A549 (cell line): ENCODE measurements around the gene VDR. TPM values are rescaled to one million over a fixed set of nuclear protein-coding genes. Genes with fewer than 3 reads are reported as not detected.

Source experiments
- ATAC-seq, 2 experiments: fragments of 200-7000 bp in 1 of 2; fragments of >200 bp in 1 of 2; cut with Nextera tagmentation in 1 of 2; cut with Tn5 transposase in 1 of 2; 3 replicates each; pipeline versions ENCODE4 v1.8.0 to v1.9.1; 2018 to 2020; ENCODE audit warnings: mild to moderate bottlenecking in 1 of 2, moderate library complexity in 1 of 2
- CTCF ChIA-PET: fragments of 300-600 bp; sonication (Branson Sonifier 250); formaldehyde crosslinking; extraction: SDS; loops from one replicate; lab custom pipeline; 2021; ENCODE audit warnings: antibody characterized with exemption, inconsistent platforms; lab: Yijun Ruan, JAX
- POLR2A ChIA-PET: fragments of 350-600 bp; formaldehyde crosslinking; extraction: SDS; loops from one replicate; lab custom pipeline; 2021; ENCODE audit warnings: antibody characterized with exemption, inconsistent platforms; lab: Yijun Ruan, JAX
- DNase-seq, 2 experiments: peaks; one replicate each; pipeline versions ENCODE4 v3.0.0 to v3.0.0-alpha.2; 2011 to 2016; ENCODE audit warnings: low read depth in 1 of 2, low spot score in 1 of 2
- FAIRE-seq: peaks from 2 replicates; lab custom pipeline; 2011; peaks lifted over from hg19 to GRCh38; lab: Jason Lieb, UNC
- H3K27ac ChIP-seq, 2 experiments: fragments of >200 bp; sonication (Bioruptor Twin); formaldehyde crosslinking; 3 replicates each; pipeline ENCODE4 v1.5.1; 2016 to 2017
- H3K4me1 ChIP-seq: fragments of >200 bp; sonication (Bioruptor Twin); formaldehyde crosslinking; 3 replicates; pipeline ENCODE4 v1.6.1; 2016
- H3K4me2 ChIP-seq: fragments of >200 bp; sonication (Bioruptor Twin); formaldehyde crosslinking; 3 replicates; pipeline ENCODE4 v1.6.1; 2016
- H3K4me3 ChIP-seq: fragments of >200 bp; sonication (Bioruptor Twin); formaldehyde crosslinking; 3 replicates; pipeline ENCODE4 v1.5.1; 2016
- H3K9me3 ChIP-seq: fragments of >200 bp; sonication (Bioruptor Twin); formaldehyde crosslinking; 3 replicates; pipeline ENCODE4 v1.6.1; 2016
- ATOH8 ChIP-seq: fragments of 250-450 bp; sonication (Bioruptor Pico); IDR thresholded peaks from 2 replicates; pipeline ENCODE4 v1.5.0; 2020; ENCODE audit warnings: low read depth, mild to moderate bottlenecking, moderate library complexity
- CEBPB ChIP-seq, 2 experiments: fragments of >200 bp in 1 of 2; sonication (Bioruptor Twin) in 1 of 2; formaldehyde crosslinking in 1 of 2; IDR thresholded peaks; 2 replicates each; pipeline ENCODE4 v1.6.1; 2012 to 2016
- CHD2 ChIP-seq: fragments of 150-350 bp; IDR thresholded peaks from 2 replicates; pipeline ENCODE4 v1.6.1; 2014; ENCODE audit warnings: low read length; ENCODE audit not compliant: partially characterized antibody
- E2F6 ChIP-seq: IDR thresholded peaks from 2 replicates; pipeline ENCODE4 v1.6.1; 2012; ENCODE audit warnings: low read depth, borderline replicate concordance
- EHMT2 ChIP-seq: fragments of 200-600 bp; sonication (generic); IDR thresholded peaks from 2 replicates; pipeline ENCODE4 v1.6.1; 2016; ENCODE audit warnings: antibody characterized with exemption, low read depth, mild to moderate bottlenecking, moderate library complexity
- FOSB ChIP-seq: fragments of 250-450 bp; sonication (Bioruptor Pico); IDR thresholded peaks from 2 replicates; pipeline ENCODE4 v1.5.0; 2020; ENCODE audit warnings: mild to moderate bottlenecking, moderate library complexity
- FOSL2 ChIP-seq, 2 experiments: fragments of 450-650 bp in 1 of 2; fragments of >200 bp in 1 of 2; sonication (Bioruptor Twin) in 1 of 2; formaldehyde crosslinking; IDR thresholded peaks; 2 replicates each; pipeline versions ENCODE4 v1.5.0 to v1.6.1; 2016 to 2020; ENCODE audit warnings: mild to moderate bottlenecking in 1 of 2, moderate library complexity in 1 of 2
- GATA3 ChIP-seq: IDR thresholded peaks from 2 replicates; pipeline ENCODE4 v1.6.1; 2012; ENCODE audit warnings: borderline replicate concordance
- HDAC2 ChIP-seq: fragments of 200-600 bp; sonication (generic); IDR thresholded peaks from 2 replicates; pipeline ENCODE4 v1.6.1; 2016
- HMGXB4 ChIP-seq: fragments of 250-450 bp; sonication (Bioruptor Pico); IDR thresholded peaks from 2 replicates; pipeline ENCODE4 v1.5.0; 2021; ENCODE audit warnings: mild to moderate bottlenecking, moderate library complexity, borderline replicate concordance
- HOXA7 ChIP-seq: fragments of 250-450 bp; sonication (Bioruptor Pico); IDR thresholded peaks from 2 replicates; pipeline ENCODE4 v1.5.0; 2020; ENCODE audit warnings: mild to moderate bottlenecking, moderate library complexity
- HOXB5 ChIP-seq: fragments of 250-450 bp; sonication (Bioruptor Pico); IDR thresholded peaks from 2 replicates; pipeline ENCODE4 v1.5.0; 2020; ENCODE audit warnings: mild to moderate bottlenecking, moderate library complexity
- JUN ChIP-seq, 2 experiments: fragments of >200 bp; sonication (Bioruptor Twin); formaldehyde crosslinking; IDR thresholded peaks; 2 replicates in 1 of 2; 3 replicates in 1 of 2; pipeline ENCODE4 v1.6.1; 2016 to 2017
- KDM1A ChIP-seq: fragments of 200-600 bp; sonication (generic); IDR thresholded peaks from 2 replicates; pipeline ENCODE4 v1.6.1; 2016; ENCODE audit warnings: low read depth, mild to moderate bottlenecking
- KDM5A ChIP-seq: fragments of 200-600 bp; sonication (generic); IDR thresholded peaks from 2 replicates; pipeline ENCODE4 v1.6.1; 2016; ENCODE audit warnings: antibody characterized with exemption, mild to moderate bottlenecking
- MAFK ChIP-seq: fragments of 450-650 bp; IDR thresholded peaks from 2 replicates; pipeline ENCODE4 v1.6.1; 2014; ENCODE audit not compliant: partially characterized antibody
- MAX ChIP-seq: IDR thresholded peaks from 2 replicates; pipeline ENCODE4 v1.6.1; 2012
- MAZ ChIP-seq: fragments of 150-350 bp; IDR thresholded peaks from 2 replicates; pipeline ENCODE4 v1.6.1; 2014; ENCODE audit warnings: antibody characterized with exemption, low read depth, low read length, borderline replicate concordance
- MYC ChIP-seq: IDR thresholded peaks from 2 replicates; pipeline ENCODE4 v1.6.1; 2012; ENCODE audit warnings: mild to moderate bottlenecking, inconsistent platforms, low read length, improper control_type of control experiment, borderline replicate concordance
- NR3C1 ChIP-seq: fragments of >200 bp; sonication (Bioruptor Twin); formaldehyde crosslinking; IDR thresholded peaks from 3 replicates; pipeline ENCODE4 v1.6.1; 2017
- PBX3 ChIP-seq: IDR thresholded peaks from 2 replicates; pipeline ENCODE4 v1.6.1; 2012
- POLR2A ChIP-seq: IDR thresholded peaks from 2 replicates; pipeline ENCODE4 v1.6.1; 2012; ENCODE audit warnings: mild to moderate bottlenecking, low read length
- POLR2AphosphoS2 ChIP-seq: conservative IDR thresholded peaks from 2 replicates; pipeline ENCODE4 v1.6.1; 2012; ENCODE audit warnings: low read length, improper control_type of control experiment, inconsistent platforms
- RARB ChIP-seq: fragments of 250-450 bp; sonication (Bioruptor Pico); IDR thresholded peaks from 2 replicates; pipeline ENCODE4 v1.8.0; 2021; ENCODE audit warnings: mild to moderate bottlenecking, moderate library complexity
- RCOR1 ChIP-seq: fragments of 150-350 bp; IDR thresholded peaks from 2 replicates; pipeline ENCODE4 v1.6.1; 2014; ENCODE audit warnings: antibody characterized with exemption, low read length, low read depth
- SREBF2 ChIP-seq: fragments of 450-650 bp; IDR thresholded peaks from 2 replicates; pipeline ENCODE4 v1.6.1; 2014; ENCODE audit warnings: mild to moderate bottlenecking, moderate library complexity
- TFCP2L1 ChIP-seq: fragments of 250-450 bp; sonication (Bioruptor Pico); IDR thresholded peaks from 2 replicates; pipeline ENCODE4 v1.5.0; 2021; ENCODE audit warnings: mild to moderate bottlenecking
- USF2 ChIP-seq: fragments of 450-650 bp; IDR thresholded peaks from 2 replicates; pipeline ENCODE4 v1.6.1; 2014; ENCODE audit warnings: antibody characterized with exemption
- ZFP36 ChIP-seq: fragments of 450-650 bp; IDR thresholded peaks from 2 replicates; pipeline ENCODE4 v1.6.1; 2014; ENCODE audit warnings: borderline replicate concordance; ENCODE audit not compliant: partially characterized antibody
- WGBS: methylation state at CpG from one replicate; pipeline ENCODE4 v1.1.6; 2017; ENCODE audit errors: missing lambda C conversion rate; 5-methylcytosine and 5-hydroxymethylcytosine counted together
- polyA plus RNA-seq, 4 experiments: library from polyadenylated mRNA; depleted of rRNA in 3 of 4; stranded (reverse); fragments of >200 nt; fragmentation: RNase III in 1 of 4; extraction: RNeasy Plus Mini Kit Qiagen cat#74134 plus additional on column Dnase treatment in 1 of 4; gene quantifications; 2 replicates in 3 of 4; 3 replicates in 1 of 4; pipeline ENCODE4 v1.2.3, GENCODE V29; 2011 to 2017

The VDR gene
- polyA plus RNA-seq, 2 of the 4 experiments (the other 2 are of a cell fraction) = 1.9 to 2.1 TPM

- Histone ChIP-seq H3K4me2 (no peak overlapping the region), H3K27ac (no peak overlapping the region), H3K4me3 (no peak overlapping the region), H3K4me1 (no peaks in the 10 kb centered on the region), H3K9me3 (0 out of 3 replicates have a peak, but pooled peaks cover 3% of the 10 kb centered on the region)
- ATAC-seq = no peak
- POLR2A ChIA-PET = no interaction called here
- DNase-seq = no peak
- TF ChIP-seq CHD2 (no peak), JUN (IDR thresholded peaks at IDR 0.05) (no peak), MAFK (no peak), POLR2A (no peak), KDM5A (no peak), ZFP36 (no peak), CEBPB (IDR thresholded peaks at IDR 0.05) (no peak), PBX3 (no peak), POLR2AphosphoS2 (no peak), EHMT2 (no peak), HDAC2 (no peak), RARB (CRISPR knock-in tag) (no peak), KDM1A (no peak), FOSL2 (IDR thresholded peaks at IDR 0.05) (no peak), FOSL2 (CRISPR knock-in tag; IDR thresholded peaks at IDR 0.05) (no peak)
- CTCF ChIA-PET = interaction anchor here (0.6 to 1.9 kb wide), 5 partner anchors 10 to 168 kb away, joined by 3 to 5 read pairs (median 4); partner anchors contain the start of gene TMEM106C
- FAIRE-seq = no peak
Observed at GRCh38 chr12:47910981-47911380, 6.2 kb upstream of the VDR start.

GRCh38 chr12:47910486-47910885, 5.7 kb upstream of the VDR start:
- no peak overlapping the region for H3K4me3 ChIP-seq
- ChIA-PET CTCF (interaction anchor here (0.9 to 1.9 kb wide), 4 partner anchors 39 to 224 kb away, joined by 3 to 5 read pairs (median 4); partner anchors contain the start of gene TMEM106C), POLR2A (no interaction called here)
- no peak overlapping the region for H3K27ac ChIP-seq
- FAIRE-seq (no peak), ATAC-seq (no peak), DNase-seq (no peak)
- H3K9me3 ChIP-seq = 0 out of 3 replicates have a peak, but pooled peaks cover 3% of the 10 kb centered on the region
- TF ChIP-seq SREBF2 (no peak), RCOR1 (no peak), GATA3 (no peak), ZFP36 (no peak), POLR2AphosphoS2 (no peak), JUN (IDR thresholded peaks at IDR 0.05) (no peak), HMGXB4 (CRISPR knock-in tag) (no peak), HOXB5 (CRISPR knock-in tag) (no peak), HDAC2 (no peak)
- WGBS = 49% methylated on average over 3 of the region's 3 CpGs
- H3K4me2 ChIP-seq = no peak overlapping the region
- H3K4me1 ChIP-seq = 0 out of 3 replicates have a peak, but pooled peaks cover 2% of the 10 kb centered on the region

GRCh38 chr12:47909839-47910465, 5.2 kb upstream of the VDR start:
- H3K27ac ChIP-seq = no peak overlapping the region
- 0 out of 3 replicates have a peak, but pooled peaks cover 3% of the 10 kb centered on the region for H3K9me3 ChIP-seq
- DNase-seq (no peak), FAIRE-seq (no peak), ATAC-seq (no peak)
- POLR2A ChIA-PET = no interaction called here
- H3K4me3 ChIP-seq = no peak overlapping the region
- H3K4me1 ChIP-seq = 0 out of 3 replicates have a peak, but pooled peaks cover 3% of the 10 kb centered on the region
- H3K4me2 ChIP-seq = no peak overlapping the region
- CTCF ChIA-PET = interaction anchor here (0.9 to 1.3 kb wide), 3 partner anchors 39 to 223 kb away, joined by 3 to 5 read pairs (median 4); partner anchors contain the start of gene TMEM106C
- 44% methylated on average over 4 of the region's 4 CpGs for WGBS
- no peak for TF ChIP-seq TFCP2L1
- no peak for TF ChIP-seq POLR2A
- no peak for TF ChIP-seq MAX
- TF ChIP-seq ATOH8 (CRISPR knock-in tag) = no peak
- TF ChIP-seq HDAC2 = no peak
- no peak for TF ChIP-seq E2F6
- TF ChIP-seq MYC = no peak
- TF ChIP-seq MAZ = no peak
- TF ChIP-seq FOSB (CRISPR knock-in tag) = no peak
- no peak for TF ChIP-seq SREBF2
- TF ChIP-seq HOXA7 (CRISPR knock-in tag) = no peak
- no peak for TF ChIP-seq USF2
- TF ChIP-seq NR3C1 = no peak
- TF ChIP-seq MAFK = no peak
